NCI-H2171 (cell line): ENCODE results near the gene HOXC12.

Experiments
- DNase-seq: peaks from one replicate; lab custom pipeline; 2025; lab: John Stamatoyannopoulos, UW

HOXC12 gene

DNA sequence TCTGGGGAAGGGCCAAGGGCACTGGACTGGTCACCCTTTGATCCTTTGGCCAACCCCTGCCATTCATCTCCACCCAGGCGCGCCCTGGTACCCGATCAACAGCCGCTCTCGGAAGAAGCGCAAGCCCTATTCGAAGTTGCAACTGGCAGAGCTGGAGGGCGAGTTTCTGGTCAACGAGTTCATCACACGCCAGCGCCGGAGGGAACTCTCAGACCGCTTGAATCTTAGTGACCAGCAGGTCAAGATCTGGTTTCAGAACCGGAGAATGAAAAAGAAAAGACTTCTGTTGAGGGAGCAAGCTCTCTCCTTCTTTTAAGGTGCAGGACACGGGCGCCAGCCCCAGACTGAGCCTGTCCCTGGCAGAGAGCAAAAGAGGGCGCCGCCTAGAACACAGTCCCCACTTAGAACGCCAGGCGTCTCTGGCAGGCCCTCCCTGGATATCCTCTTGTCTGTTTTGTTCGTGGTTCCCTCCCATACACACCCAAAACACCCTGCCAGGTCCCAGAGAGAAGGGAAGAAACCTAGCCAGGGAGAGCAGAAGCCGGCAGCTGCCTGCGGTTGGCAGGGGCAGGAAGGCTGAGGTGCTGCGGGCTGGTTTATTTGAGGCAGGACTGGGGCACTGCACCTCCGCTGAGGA lies 1.7 kb downstream of the HOXC12 start:
- no peak for DNase-seq

DNA sequence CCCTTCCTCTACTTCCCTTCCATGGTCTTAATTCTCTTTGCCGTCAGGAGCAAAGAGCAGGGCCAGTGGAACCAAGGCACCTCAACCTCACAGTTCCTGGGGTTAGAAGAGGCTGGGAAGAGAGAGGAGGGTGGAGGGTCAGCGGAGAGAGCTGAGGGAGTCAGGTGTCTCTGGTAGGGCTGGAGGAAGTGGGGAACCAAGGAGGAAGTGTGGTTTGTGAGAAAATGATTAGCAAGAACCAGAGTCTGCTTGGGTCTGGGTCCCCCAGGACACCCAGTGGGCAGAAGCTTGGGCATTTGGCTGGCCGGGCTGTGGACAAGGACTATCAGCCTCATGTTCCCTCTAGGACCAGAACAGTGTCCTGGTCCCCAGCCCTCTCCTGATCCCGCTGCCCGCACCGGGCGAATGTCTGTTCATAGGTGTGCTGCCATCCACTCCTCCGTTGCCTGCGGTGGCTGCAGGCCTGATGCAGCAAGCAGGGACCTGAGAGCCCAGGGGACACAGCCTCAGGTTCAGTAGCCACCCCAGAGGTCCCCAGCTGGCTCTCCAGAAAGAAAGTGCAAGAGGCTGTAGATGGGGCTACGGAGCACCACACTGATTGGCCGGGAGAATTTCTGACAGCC lies 2.3 kb downstream of the HOXC12 start:
- DNase-seq, result no peak

- DNase-seq, result no peak
Observed at GRCh38 chr12:53958128-53958527, 3.4 kb downstream of the HOXC12 start.

- no peak for DNase-seq
Observed at GRCh38 chr12:53959314-53959713, 4.6 kb downstream of the HOXC12 start.

GRCh38 chr12:53960187-53961024 lies 5.7 kb downstream of the HOXC12 start:
- no peak for DNase-seq

- DNase-seq, result no peak
Observed at GRCh38 chr12:53961025-53961761, 6.5 kb downstream of the HOXC12 start.

DNA sequence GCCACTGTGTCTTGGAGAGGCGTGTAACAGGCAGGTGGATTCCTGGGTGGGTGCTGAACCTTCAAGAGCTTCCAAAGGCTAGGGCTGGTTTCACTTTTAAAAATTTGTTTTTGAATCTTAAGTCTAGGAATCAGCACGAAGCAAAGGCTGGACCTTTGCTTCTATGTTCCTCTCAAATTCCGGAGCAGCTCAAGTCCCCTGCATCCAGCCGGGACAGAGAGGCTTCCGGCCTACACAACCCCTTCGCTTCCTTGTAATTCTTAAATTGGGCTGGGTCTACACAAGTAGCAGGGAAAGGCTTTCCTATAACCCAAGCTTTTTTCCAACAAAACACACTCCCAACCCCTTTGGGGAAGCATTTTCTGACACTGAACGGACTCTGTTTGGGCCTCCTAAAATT lies 8.3 kb downstream of the HOXC12 start:
- DNase-seq, result no peak

DNA sequence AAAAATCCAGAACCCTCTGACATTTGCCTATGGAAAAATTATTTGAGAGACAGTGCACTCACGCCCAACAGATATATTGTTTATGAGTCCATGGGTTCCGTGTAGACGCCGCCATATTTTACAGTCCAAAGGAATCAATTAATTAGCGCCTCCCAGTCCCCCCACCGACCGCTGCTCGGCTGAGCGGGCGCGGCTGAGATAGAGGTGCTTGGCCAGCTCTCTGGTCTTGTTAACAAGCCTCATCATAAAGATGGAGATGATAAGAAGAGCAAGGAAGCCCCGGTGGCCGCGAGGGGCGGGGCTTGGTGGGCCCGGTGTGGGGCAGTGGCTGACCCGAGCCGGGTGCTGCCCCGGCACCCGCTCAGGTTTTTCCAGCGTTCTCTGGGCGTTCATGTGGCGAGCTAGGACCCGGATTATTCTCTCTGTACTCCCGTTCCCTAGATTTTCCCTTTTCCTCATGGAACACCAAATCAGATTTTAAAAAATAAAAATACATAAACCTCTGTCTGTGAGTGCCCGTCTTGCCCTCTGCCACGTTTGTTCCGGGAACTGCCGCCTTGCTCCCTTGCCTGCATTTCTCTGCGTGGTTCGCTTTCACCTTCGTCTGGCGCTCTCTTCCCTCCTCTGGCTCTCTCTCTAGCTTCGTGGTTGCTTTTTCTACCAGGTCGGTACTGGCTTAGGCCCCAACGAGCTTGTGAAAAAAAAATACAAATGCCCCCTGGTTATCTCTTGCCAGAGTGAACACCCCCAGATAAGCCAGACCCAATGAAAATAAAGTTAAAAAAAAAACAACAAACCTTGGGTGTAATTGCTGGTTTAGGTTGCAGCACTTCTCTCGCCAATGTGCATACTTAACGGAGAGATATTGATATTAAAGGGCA lies 9.0 kb downstream of the HOXC12 start:
- DNase-seq, result no peak

DNA sequence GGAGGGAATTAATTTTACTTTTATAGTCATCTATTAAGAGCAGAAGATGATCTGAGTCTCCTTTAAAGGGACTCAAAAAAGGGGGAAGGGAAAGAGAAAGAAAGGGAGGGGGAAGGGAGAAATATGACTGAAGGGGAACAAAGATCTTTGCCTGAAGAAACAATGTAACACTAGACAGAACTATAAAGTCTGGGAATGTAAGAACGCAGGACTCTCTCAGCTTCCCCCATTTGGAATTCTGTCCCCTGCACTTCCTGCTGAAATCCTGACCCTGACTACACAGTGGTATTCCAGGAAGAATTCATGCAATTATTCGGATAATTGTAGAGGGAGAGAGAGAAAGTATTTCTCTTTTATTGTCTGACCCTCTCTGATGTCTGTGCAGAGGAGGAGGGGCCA lies 9.6 kb downstream of the HOXC12 start:
- no peak for DNase-seq

DNA sequence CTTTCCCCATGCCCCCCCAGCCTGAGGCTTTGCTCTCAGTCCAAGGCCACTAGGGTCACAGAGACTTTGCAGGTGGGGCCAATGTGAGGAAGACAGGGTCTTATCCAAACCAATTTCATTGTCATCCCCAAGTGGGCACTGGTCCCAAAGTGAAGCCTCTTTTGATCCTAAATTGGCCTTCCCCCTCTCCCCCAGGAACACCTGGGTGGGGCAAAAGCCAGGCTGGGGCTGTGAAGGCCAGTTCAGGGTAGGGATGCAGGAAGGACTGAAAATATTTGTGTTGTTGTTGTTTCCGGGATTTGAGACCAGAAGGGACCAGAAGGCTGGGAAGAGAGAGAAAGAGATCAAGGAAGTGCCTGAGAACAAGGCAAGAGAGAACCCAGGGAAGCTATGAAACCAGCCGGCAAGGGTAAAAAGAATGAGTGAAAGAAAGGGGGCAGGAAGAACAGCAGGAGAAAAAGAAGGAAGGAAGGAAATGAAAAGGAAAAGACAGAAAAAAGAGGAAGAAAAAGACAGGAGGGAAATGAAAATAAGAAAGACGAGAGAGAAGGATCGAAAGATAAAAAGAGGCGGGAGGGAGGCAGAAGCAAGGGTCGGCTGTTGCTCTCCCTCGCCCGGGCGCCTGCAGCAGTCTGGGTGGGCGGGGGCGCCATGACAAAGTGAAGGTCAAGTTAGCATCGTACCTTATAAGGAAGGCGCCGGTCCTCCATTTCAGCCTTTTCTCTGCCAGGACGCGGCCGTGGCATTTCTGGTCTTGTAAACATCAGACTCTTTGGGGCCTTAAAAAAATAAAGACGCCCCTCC lies 10.8 kb downstream of the HOXC12 start:
- DNase-seq, result no peak

DNA sequence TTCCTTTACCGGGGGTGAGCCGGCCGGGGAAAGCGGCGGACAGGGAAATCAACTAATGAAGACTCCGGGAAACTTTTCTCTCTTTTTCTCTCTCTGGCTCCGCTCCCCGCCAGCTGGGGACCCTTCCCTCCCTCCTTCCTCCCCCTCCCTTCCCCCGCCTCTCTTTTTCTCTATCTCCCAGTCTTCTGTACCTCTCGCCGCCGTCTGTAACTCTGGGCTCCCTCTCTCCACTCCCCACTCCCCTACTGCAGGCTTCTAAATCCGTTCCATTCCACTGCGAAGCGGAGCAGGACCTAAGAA lies 11.3 kb downstream of the HOXC12 start:
- no peak for DNase-seq

- DNase-seq, result no peak
Observed at GRCh38 chr12:53966385-53967133, 11.9 kb downstream of the HOXC12 start.

- no peak for DNase-seq
Observed at GRCh38 chr12:53967421-53967925, 12.8 kb downstream of the HOXC12 start.

GRCh38 chr12:53968214-53969127 lies 13.8 kb downstream of the HOXC12 start:
- no peak for DNase-seq

DNA sequence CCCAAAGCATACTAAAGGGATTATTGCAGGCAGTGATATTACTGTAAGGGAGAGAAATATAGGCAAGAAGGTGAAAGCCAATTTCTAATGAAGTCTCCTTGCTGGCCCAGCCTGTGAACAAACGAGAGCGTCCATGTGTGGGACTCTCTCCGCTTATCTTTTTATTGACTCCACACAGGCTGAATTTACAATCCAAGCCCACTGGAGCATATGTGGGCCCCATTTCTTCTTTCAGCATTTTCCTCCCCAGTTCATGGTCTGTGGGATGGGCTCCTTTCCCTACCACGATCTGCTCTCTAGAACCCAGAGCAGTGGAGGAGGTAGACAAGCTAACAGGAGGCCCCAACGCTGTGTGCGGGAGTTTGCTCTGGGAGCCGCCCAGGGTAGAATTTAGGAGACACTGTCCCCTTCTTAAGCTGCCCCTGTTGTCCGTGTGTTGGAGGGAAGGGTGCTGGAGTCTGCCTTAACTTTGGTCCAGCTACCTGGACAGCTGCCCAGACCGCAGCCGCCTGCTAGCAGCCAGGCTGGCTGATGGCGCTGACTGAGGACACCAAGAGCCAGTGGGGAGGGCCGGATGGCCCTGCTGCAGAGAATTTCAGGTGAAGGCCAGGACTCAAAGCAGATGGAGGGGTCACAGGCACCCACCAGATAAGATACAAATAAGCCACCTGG lies 15.0 kb downstream of the HOXC12 start:
- no peak for DNase-seq

DNA sequence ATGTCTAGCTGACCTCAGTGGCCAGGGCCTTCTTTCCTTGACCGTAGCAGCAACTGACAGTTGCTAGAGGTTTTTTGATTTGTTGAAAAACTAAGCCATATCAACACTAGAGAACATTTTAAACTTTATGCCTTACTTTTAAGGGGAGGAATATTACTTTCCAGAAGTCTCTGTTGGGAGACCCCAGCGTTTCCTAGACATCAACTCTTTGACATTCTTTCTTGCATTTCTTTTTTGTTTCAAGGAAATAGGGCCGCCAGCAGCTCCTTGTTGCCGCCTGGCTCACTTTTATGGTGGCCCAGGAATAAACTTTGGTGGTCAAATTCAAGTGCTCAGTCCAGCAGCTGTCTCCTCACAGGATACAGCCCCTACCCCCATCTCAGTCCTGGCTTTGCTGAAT lies 15.7 kb downstream of the HOXC12 start:
- DNase-seq, result no peak

DNA sequence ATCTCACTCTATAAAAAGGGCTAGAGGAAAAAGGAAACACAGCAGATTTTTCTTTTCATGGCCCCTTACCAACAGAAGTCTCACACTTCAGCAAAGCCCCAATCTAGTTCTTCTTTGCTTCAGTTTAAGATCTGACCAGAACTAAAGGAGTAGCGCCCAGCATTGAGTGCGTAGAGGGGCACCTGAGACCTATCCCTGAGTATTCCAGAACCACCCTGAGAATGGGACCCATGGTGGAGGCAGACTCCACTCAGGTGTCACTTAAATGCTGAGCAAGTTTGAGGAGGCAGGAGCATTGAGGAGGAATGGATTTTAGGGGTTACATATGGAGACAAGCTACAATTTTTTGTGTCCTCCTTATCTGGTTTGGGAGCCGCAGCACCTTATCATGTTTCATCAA lies 16.4 kb downstream of the HOXC12 start:
- DNase-seq, result no peak

- no peak for DNase-seq
Observed at GRCh38 chr12:53971686-53972085, 17.0 kb downstream of the HOXC12 start.
